GM11168 (cell line): ENCODE data around the gene BICC1.

Experiments used
- in situ Hi-C: fragments of 300-500 bp; cut with MboI; formaldehyde crosslinking; loops from one replicate; pipeline ENCODE4 v1.12.0; 2022; ENCODE audit warnings: low sequenced_read_pairs; ENCODE audit not compliant: unreplicated experiment

The BICC1 gene

DNA sequence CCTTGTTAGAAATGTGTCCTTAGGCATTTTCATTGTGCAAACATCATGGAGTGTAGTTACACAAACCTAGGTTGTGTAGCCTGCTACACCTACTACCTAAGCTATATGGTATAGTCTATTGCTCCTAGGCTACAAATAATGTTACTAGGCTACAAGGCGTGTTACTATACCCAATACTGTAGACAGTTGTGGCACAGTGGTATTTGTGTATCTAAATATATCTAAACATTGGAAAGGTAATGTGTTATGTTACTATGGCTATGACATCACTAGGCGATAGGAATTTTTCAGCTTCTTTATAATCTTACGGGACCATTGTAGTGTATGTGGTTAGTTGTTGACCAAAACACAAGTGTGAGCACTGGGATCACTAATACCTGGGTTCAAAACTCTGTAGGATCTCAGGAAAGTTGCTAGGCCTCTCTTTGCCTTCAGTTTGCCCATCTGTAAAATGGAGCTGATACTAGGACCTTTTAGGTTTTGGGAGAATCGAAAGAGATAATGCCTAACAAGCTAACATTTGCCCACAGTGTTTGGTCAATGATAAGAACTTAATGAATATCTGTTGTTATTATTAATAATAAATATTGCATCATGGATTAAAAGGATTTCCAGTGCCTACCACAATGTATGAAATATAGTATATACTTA, 2.7 kb downstream of the BICC1 start:
- in situ Hi-C loops = no loop called here

DNA sequence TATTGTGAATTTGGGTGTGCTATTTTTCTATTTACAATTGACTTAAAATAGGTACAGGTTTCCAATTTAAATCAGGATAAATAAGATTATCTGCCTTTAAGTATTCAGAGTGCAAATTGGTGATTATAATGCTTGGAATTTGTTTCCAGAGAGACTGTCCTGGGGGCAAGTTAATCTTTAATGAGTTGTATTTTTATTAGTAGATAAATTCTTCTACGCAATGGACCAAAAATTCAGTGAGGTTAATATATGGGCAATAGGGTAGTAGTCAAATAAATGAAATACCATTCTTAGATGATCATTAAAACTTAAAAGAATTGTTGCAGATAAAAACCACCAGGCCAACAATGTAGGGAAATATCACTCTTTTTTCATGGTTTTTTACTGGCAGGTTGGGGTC, 3.4 kb downstream of the BICC1 start:
- in situ Hi-C loops = no loop called here

DNA sequence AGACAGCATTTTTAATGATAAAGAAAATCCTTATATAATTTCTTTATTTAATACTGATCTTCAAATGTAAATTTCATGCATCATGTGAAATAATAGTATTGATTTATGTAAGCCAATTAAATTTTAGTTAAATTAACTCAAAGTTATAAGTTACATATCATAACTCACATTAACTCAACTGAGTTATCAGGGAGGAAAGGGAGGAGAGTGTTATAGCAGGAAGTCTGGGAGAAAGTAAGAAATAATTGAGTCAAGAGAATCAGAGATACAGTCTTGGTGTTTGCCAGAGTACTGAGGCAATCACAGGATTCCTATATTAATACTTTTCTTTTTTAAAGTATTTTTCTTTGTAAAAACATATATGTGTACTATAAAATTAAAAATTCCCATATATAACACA, 4.0 kb downstream of the BICC1 start:
- in situ Hi-C loops = no loop called here

GRCh38 chr10:58517081-58517480, 4.4 kb downstream of the BICC1 start:
- in situ Hi-C loops = no loop called here

GRCh38 chr10:58517491-58518355, 5.1 kb downstream of the BICC1 start:
- in situ Hi-C loops = no loop called here

DNA sequence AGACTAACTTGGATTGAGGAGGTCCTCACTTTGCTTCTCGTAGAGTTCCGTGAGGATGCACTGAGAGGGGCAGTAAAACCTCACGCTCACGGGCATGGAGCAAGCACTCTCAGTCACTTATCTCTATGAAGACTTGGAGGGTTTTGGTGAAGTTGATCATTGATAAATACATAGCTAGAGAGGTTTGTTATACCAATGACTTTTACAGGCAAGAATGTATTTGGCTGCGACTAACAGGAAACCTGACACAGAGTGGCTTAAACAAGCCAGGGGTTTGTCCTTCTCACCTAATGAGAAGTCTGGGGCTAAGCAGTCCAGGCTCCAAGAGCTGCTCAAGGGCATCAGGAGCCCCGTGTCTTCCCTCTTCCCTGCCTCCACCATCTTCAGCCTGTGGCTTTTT, 6.1 kb downstream of the BICC1 start:
- in situ Hi-C loops = no loop called here

GRCh38 chr10:58529077-58529728, 16.5 kb downstream of the BICC1 start:
- in situ Hi-C loops = no loop called here

GRCh38 chr10:58531084-58531695, 18.5 kb downstream of the BICC1 start:
- in situ Hi-C loops = no loop called here

- in situ Hi-C loops = no loop called here
These were observed 22.6 kb downstream of the BICC1 start for GRCh38 chr10:58535311-58535710.

GRCh38 chr10:58543141-58543540, 30.5 kb downstream of the BICC1 start:
- in situ Hi-C loops = no loop called here

- in situ Hi-C loops = no loop called here
These were observed 31.5 kb downstream of the BICC1 start for GRCh38 chr10:58544135-58544534.

- in situ Hi-C loops = no loop called here
These were observed 32.8 kb downstream of the BICC1 start for GRCh38 chr10:58545427-58545826.

GRCh38 chr10:58546137-58546536, 33.5 kb downstream of the BICC1 start:
- in situ Hi-C loops = no loop called here

DNA sequence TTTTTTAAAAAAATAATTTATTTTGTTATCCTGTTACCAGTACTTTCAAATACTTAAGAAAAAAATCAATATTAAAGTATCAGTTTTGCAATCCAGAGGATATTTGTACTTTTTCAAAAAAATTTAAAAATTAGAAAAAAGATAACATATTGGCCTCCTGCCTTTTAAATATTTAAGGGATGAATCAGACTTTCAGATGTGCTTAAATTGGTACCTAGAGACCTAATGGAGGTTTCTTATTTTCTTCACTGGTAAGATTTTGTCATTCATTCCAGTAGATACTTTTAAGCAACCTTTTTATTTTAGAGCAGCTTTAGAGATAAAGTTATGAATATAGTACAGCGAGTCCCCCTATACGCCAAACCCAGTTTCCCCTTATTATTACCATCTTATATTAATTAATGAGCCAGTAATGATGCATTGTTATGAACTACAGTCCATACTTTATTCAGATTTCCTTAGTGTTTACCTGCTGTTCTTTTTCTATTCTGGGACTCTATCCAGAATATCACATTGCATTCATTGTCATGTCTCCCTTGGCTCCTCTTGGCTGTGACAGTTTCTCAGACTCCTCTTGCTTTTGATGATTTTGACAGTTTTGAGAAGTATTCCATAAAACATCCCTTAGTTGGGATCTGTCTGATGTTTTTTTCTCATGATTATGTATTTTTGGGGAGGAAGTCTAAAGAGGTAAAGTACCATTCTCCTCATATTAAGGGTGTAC, 34.2 kb downstream of the BICC1 start:
- in situ Hi-C loops = no loop called here

DNA sequence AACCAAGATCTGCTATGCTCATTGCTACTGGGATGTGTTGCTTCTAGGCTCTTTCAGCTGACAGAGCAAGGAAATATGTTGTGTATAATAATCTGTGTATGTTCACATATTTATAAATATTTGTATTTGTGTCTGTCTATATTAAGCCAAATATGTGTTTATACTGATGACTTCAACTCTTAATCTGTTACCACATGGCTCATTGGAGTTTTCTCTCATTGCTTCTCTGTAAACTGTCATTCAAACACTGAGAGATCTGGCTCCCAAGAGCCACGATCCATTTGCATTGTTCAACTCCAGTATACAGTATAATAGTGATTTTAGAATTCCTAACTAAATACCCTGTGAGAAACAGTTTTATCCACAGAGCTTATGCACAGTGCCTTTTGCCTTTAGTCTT, 35.3 kb downstream of the BICC1 start:
- in situ Hi-C loops = no loop called here

DNA sequence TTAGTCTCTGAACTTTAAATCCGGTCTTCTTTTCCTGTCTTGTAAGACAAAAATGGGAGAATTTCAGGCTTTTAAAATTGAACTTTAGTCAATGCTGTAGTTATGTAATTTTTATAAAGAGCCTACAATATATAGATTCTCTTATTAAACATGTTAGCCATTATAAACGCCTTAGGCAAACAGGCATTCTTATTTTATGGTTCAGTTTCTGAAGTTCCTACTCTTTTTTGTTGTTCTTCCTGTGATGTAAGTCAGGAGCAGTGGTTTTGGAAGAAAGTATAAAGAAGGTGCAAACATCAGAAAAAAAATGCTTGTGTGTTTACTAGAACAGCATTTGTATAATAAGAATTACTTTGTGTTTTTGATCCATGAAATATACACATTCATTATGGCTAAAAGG, 41.6 kb downstream of the BICC1 start:
- in situ Hi-C loops = no loop called here

GRCh38 chr10:58555170-58555929, 42.7 kb downstream of the BICC1 start:
- in situ Hi-C loops = no loop called here

- in situ Hi-C loops = no loop called here
These were observed 43.2 kb downstream of the BICC1 start for GRCh38 chr10:58555930-58556311.

DNA sequence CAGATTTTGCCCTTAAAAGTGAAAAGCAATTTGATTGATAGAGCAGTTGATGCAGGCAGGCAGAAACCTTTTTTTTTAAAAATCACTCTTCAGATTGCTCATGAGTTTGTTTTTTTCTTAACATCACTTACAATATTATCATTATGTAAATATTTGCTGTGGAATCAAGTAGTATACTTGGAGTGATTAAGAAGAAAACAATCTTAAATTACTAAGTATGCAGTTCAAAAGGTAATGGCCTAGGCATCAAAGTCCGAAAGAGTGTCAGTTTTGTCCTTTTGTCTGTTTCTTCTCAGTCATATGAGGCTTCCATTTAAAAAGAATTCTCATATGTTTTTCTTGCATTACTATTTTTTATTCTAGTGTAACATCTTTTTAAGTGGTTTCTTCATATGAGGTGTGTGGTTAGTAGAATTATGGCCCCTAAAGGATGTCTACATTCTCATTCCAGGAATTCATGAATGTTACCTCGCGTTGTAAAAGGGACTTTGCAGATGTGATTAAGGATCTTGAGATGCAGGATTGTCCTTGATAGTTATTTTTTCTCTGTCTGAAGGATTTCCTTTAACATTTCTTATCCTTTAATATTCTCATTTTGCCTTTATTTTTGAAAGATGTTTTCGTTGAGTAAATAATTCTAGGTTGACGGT, 44.0 kb downstream of the BICC1 start:
- in situ Hi-C loops = no loop called here
